ENCODE measurements around the gene C11orf71.
A peak's percentile ranks its signal among the peaks of the same experiment; 100 is the strongest.

C11orf71 gene

GRCh38 chr11:114401311-114401710 is 1.0 kb upstream of the C11orf71 start:
- peak overlapping the region in 20 of 21 experiments; percentile 94 to 99 (median 99) for H3K27ac ChIP-seq
- peak overlapping the region; percentile 61 to 94 (median 77) for H3K4me3 ChIP-seq

GRCh38 chr11:114400915-114401223 is 558 bp upstream of the C11orf71 start:
- H3K4me3 ChIP-seq, result peak overlapping the region; percentile 61 to 94 (median 77)
- H3K27ac ChIP-seq, result peak overlapping the region; percentile 85 to 99 (median 99)

- H3K4me3 ChIP-seq, result peak overlapping the region; percentile 61 to 94 (median 77)
- H3K27ac ChIP-seq, result peak overlapping the region; percentile 92 to 99 (median 99)
Observed at GRCh38 chr11:114399490-114400215, 658 bp downstream of the C11orf71 start.

- Histone ChIP-seq H3K4me3 (no peak overlapping the region), H3K27ac (peak overlapping the region in 3 of 21 experiments; percentile 26 to 99 (median 98))
Observed at GRCh38 chr11:114398303-114398920, 1.9 kb downstream of the C11orf71 start.

- Histone ChIP-seq H3K27ac (no peak overlapping the region), H3K4me3 (no peak overlapping the region)
Observed at GRCh38 chr11:114397349-114397982, 2.8 kb downstream of the C11orf71 start.

- Histone ChIP-seq H3K4me3 (no peak overlapping the region), H3K27ac (no peak overlapping the region)
Observed at GRCh38 chr11:114396916-114397315, 3.4 kb downstream of the C11orf71 start.

- Histone ChIP-seq H3K4me3 (no peak overlapping the region), H3K27ac (no peak overlapping the region)
Observed at GRCh38 chr11:114395736-114396135, 4.6 kb downstream of the C11orf71 start.

GRCh38 chr11:114392735-114393667 is 7.3 kb downstream of the C11orf71 start:
- no peak overlapping the region for H3K27ac ChIP-seq
- no peak overlapping the region for H3K4me3 ChIP-seq

- Histone ChIP-seq H3K4me3 (no peak overlapping the region), H3K27ac (no peak overlapping the region)
Observed at GRCh38 chr11:114386545-114386944, 13.8 kb downstream of the C11orf71 start.

GRCh38 chr11:114386131-114386530 is 14.2 kb downstream of the C11orf71 start:
- Histone ChIP-seq H3K27ac (no peak overlapping the region), H3K4me3 (no peak overlapping the region)

GRCh38 chr11:114384487-114384886 is 15.8 kb downstream of the C11orf71 start:
- H3K27ac ChIP-seq, result no peak overlapping the region
- H3K4me3 ChIP-seq, result no peak overlapping the region

- H3K4me3 ChIP-seq, result no peak overlapping the region
- H3K27ac ChIP-seq, result no peak overlapping the region
Observed at GRCh38 chr11:114382509-114382908, 17.8 kb downstream of the C11orf71 start.

GRCh38 chr11:114379394-114380069 is 20.8 kb downstream of the C11orf71 start:
- Histone ChIP-seq H3K4me3 (no peak overlapping the region), H3K27ac (no peak overlapping the region)

- Histone ChIP-seq H3K4me3 (no peak overlapping the region), H3K27ac (peak overlapping the region in 6 of 21 experiments; percentile 18 to 62 (median 42))
Observed at GRCh38 chr11:114377612-114378267, 22.6 kb downstream of the C11orf71 start.

GRCh38 chr11:114375052-114375451 is 25.3 kb downstream of the C11orf71 start:
- H3K27ac ChIP-seq, result no peak overlapping the region

GRCh38 chr11:114368918-114369680 is 31.2 kb downstream of the C11orf71 start:
- H3K4me3 ChIP-seq, result no peak overlapping the region
- no peak overlapping the region for H3K27ac ChIP-seq

More at GRCh38 chr11:114375052-114375451, 25.3 kb downstream of the C11orf71 start:
- H3K4me3 ChIP-seq, result no peak overlapping the region

GRCh38 chr11:114367244-114367957 is 32.9 kb downstream of the C11orf71 start:
- H3K27ac ChIP-seq, result peak overlapping the region in 2 of 21 experiments; percentile 17 to 46
- H3K4me3 ChIP-seq, result no peak overlapping the region
